COLO668 (cell line): Measurements from ENCODE around the gene TMUB2.

Source experiments
- DNase-seq: peaks from one replicate; lab custom pipeline; 2025; ENCODE audit not compliant: unreplicated experiment; lab: John Stamatoyannopoulos, UW

Gene TMUB2

DNA sequence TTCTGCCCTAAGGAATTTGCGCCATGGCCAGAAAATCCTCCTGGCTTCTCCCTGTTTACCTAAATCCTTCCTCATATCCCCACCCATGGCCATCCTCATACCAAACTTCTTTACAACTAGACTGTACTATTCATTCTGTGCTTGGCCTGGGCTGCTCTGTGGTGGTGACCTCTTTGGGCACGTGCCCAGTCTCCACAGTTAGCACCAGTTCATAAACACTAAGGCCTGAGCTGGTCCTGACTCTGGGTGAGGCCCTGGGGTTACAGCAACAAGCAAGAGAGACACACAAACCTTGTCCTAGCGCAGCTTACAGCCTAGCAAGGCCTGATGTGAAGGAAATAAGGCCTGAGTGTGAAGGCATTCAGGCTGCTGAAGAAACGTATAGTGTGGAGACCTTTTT, 16.0 kb downstream of the TMUB2 start:
- DNase-seq, result no peak

GRCh38 chr17:44203731-44204440, 17.1 kb downstream of the TMUB2 start:
- DNase-seq, result peak; percentile 36

DNA sequence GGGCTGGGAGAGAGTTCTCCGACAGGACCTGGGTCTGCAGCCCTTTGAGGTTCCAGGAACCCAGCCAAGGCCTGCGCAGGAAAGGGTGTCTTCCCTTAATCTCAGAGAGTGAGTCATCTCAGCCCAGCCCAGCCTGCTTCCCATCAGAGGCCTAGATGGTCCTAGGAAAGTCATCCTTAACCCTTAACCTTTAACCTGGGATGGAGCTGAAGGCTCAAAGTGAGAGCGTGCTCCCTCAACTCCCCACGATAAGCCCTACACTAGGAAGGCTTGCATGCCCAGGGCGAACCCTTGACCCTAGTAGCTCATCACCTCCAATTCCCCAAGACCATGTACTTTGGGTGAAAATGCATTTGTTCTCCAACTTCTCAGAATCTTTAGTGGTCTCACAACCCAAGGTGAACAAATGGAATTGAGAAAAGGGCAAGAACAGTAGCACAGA, 17.7 kb downstream of the TMUB2 start:
- DNase-seq, result peak; percentile 2

GRCh38 chr17:44205962-44206824, 19.4 kb downstream of the TMUB2 start:
- no peak for DNase-seq

DNA sequence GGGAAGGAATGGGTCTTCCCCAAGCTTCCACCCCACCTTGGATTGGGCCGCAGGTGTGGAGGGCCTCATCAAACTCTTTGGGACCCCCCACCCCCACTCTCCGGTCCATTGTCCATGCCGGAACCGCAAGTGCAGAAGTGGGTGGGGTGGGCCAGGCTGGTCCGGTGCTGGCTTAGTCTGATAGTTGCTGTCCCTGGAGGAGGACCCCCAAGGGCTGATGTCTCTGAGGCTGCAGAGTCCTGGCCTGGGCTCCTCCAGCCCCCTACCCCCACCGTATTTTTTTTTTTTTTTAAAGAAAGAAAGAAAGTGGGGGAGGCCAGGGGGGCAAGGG, 20.0 kb downstream of the TMUB2 start:
- DNase-seq, result no peak

DNA sequence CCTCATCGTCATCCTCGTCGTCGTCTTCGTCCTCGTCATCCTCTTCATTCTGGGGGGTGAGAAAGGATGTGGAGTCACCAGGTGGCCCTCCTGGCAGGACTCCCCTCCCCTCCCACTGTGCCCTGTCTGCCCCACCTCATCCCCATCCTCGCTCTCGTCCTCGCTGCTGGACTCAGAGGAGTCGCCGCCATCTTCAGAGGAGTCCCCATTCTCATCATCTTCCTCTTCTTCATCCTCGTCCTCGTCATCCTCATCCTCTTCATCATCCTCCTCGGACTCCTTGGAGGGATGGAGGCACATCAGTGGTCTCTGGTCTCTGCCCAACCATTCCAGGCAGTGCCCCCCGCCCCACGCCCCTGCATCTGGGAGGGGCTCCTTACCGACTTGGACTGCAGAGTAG, 20.5 kb downstream of the TMUB2 start:
- no peak for DNase-seq

- no peak for DNase-seq
These were observed 21.0 kb downstream of the TMUB2 start for GRCh38 chr17:44207743-44208142.

DNA sequence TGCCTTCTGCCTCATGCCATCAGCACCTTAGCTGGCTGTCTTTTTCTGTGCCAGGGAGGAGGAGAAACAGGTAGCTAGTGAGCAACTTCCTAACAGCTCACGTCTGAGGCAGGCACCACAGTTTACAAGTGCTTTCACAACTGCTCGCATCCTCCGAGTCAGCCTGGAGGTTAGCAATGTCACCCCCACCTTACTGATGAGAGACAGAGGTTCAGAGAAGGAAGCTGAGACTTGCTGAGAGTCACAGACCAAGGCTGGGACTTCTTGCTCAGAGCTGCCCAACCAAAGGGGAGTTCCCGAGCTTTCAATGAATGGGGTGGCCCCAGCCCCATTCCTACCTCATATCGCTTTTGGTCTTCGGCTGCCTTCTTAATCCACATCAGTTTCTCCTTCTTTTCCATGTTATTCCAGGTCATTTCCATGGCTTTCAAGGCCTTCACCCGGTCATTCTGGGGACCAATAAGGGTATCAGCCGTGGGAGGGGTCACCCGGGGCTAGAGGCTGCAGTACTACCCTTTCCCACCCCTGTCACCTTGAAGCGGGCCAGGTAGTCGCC, 23.1 kb downstream of the TMUB2 start:
- DNase-seq, result no peak

GRCh38 chr17:44210342-44211192, 23.8 kb downstream of the TMUB2 start:
- DNase-seq, result peak; percentile 82

DNA sequence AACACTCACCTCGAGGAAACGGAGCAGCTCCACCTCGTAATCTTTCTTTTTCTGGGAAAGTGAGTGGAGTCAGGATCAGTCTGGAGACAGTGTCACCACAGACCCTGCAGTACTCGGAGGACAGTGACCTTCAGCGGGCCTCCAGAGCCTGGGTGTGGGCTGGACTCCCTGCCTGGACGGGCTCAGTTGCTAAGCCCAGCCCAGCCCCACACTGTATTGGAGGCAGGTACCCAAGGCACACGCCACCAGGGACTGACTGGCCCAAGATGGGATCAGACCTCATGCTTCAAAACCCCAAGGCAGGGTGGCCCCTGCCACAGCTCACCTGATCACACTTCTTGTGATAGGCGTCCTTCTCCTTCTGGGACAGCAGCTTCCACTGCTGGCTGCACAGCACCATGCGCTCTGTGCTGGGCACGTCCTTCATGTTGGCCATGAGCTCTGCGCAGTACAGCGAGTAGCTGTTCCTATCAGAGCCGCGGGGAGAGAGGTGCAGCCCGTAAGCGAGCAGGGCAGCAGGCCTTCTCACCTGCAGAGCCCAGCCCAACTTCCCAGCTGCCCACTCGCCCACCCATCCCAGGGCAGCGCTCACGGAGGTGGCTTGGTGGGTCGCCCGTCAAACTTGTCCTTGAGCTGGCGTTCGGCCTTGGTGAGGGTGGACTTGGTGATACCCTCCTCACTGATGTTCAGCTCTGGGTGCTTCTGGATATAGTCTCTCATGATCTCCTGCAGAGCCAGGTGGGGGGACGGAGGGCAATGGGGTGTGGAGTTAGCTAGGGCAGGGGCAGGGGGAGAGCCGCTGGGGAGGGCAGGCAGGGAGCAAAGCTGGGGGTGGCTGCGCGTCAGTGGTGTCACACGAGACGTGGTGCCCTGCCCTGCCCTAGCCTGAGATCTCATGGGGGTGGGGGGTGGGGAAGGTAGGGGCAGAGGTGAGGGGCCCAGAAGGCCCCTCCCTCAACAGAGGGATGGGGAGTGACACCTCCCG, 24.8 kb downstream of the TMUB2 start:
- DNase-seq, result no peak

DNA sequence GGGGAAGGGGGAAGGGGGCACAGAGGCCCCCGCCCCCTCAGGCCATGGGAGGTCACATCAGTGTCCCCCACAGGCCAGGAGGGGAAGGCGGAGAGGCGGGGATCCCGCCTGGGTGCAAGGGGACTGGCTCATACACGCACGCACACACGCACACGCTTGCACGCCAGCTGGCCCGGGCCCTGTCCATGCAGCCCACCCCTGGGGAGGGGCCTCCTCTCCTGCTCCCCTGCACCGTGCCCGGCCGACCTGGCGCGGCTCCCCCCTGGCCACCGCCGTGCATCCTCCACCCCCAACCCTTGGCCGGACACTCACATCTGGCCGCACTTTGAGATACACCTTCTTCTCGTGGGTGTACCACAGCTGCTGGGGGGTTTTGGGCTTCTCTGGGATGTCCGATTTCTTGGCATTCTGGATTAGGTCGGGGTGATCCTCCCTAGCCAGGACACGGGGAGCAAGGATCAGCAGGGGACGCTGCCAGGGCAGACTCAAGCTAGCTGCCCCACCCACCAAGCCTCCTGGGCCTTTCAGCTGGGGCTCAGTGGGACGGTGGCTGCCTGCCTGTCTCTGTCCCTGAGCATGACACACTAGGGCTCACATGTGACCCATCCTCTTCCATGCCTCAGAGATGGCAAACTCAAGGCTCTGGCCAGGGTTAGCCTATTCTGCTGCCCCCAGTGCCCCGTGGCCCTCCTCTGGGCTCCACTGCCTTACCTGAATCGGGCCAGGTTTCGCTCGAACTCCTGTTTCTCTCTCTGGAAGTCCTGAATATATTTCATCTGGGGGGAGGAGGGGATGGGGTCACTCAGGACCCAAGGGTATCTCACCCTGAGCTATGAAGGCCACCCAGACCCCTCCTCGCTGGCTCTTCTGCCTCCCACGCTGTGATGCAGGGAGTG, 26.0 kb downstream of the TMUB2 start:
- DNase-seq, result no peak

GRCh38 chr17:44213403-44214229, 26.8 kb downstream of the TMUB2 start:
- no peak for DNase-seq

GRCh38 chr17:44214230-44214494, 27.4 kb downstream of the TMUB2 start:
- no peak for DNase-seq

DNA sequence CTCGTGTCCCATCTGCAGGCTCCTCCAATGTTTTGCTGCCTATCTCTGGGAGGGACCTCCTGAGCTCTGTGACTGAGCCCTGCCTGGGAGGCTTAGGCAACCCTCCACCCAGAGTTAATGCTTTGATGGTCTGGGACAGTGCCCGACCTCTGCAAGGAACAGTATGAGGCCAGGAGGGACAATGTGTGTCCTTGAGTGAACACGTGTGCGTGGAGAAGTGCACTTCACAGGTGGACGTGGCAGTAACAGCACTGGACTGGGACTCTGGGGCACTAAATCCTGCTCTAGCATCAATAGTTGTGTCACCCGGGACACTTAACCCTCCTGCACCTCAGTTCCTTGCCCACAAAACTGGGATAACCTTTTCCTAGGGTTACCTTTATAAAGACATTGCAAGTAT, 28.1 kb downstream of the TMUB2 start:
- no peak for DNase-seq

DNA sequence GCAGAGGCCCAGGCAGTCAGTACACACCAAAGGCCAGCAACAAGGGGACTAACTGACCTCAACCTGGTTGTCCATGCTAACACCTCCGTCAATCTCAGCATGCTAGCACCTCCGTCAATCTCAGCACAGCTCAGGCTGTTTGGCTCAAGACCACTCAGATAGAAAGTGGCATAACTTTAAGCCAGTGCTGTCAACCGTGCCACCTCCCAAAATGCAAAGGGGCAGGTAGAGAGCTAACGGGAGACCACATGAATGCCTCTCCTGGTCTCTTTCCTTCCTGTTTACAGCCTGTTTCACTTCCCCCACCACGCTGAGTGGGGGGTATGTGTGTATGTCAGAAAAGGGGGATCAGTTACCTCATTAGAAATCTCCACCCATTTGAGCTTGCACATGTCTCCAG, 29.4 kb downstream of the TMUB2 start:
- DNase-seq, result no peak

- DNase-seq, result no peak
These were observed 29.9 kb downstream of the TMUB2 start for GRCh38 chr17:44216694-44217093.

DNA sequence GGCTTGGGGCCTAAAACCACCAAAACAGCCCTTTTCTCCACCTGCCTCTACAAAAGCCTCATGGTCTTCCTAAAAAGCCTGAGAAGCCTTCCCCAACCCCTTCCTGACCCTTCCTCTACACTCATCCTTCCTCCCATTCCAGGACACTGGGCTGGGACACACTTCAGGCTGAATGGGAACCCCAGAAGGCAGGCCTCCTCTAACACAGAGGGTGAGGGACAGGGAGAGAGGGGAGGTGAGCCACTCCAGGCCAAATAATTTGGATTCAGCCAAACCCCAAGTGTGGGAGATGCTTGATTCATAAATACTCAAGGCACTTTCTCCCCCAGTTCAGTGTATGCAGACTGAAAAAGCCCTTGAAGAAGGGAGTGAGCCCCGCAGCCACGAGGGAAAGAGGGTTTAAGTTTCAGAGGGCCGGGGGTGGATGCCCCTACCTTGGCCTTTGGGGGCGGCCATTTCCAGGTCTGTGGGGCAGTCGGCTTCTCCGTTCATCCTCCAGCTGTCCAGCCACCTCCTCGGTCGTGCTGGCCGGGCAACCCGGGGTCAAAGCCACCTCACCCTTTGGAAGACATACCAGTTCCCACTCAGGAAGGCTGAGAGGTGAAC, 31.1 kb downstream of the TMUB2 start:
- DNase-seq, result no peak
